Activated gamma-delta T cell (primary cell): ENCODE results near the gene GARRE1.
"Not testable (repeated sequence)": the region's sequence is repeated elsewhere in the genome, so short reads cannot be mapped to it uniquely, and the experiment has no call there.

ENCODE experiments used
- DNase-seq: peaks from one replicate; lab custom pipeline; 2025; lab: John Stamatoyannopoulos, UW
- total RNA-seq, 2 donors: gene quantifications; one replicate each; lab custom pipeline; 2026; lab: John Stamatoyannopoulos, UW

Gene GARRE1
- total RNA-seq, result 86.6 to 109 reads per million in 2 donors

- DNase-seq, result peak; percentile 74
Observed at GRCh38 chr19:34254046-34254697, at the start of gene GARRE1. Gene GARRE1, plus strand, starts transcription at chr19:34254554. Its CDS starts 45,920 bp downstream, at chr19:34300474.

GRCh38 chr19:34205324-34205723 lies 49.0 kb upstream of the GARRE1 start:
- DNase-seq, result not testable (repeated sequence)

DNA sequence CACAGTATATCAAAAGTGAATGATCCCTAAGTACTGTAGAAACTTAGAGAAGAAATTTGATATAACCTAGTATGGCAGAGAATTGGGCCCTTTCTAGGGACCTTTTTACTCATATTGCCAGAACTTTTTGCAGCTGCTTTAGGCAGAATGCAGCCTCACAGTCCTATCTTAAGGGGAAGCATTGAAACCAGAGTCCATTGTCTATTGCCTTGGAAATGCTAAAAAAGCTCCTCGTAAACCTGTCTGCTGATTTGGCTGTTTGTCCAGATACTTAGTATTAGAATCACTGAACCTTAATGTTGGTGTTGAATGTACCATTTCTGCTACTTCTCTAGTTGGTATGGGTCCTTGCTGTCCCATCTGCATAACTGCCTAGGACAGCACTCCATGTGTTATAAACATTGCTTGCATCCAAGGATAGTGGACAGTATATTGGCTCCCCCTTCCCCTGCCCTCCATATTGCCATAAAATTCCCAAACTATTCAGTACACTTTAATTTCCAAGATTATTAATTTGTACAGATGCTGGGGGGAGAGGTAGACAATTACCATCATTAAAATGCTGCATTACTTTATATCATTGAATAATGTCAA lies 46.0 kb upstream of the GARRE1 start:
- DNase-seq, result no peak

GRCh38 chr19:34209726-34210125 lies 44.6 kb upstream of the GARRE1 start:
- DNase-seq, result no peak

DNA sequence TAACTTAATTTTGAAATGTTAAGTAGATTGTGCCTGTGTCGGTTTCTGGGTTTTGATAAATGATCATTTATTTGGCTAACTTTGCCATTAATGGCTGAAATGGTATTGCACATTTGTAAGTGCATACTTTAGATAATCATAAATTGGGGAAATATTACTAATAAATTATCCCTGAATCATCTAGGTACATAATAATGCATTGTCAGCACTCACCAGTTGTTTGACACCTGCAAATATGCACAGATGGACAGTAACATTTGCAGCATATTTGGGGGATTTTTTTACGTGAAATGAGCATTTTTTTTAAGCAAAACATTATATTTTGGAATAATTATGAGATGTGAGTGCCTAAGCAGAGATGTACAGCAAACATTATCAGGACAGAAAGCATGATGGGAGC lies 41.1 kb upstream of the GARRE1 start:
- DNase-seq, result no peak

DNA sequence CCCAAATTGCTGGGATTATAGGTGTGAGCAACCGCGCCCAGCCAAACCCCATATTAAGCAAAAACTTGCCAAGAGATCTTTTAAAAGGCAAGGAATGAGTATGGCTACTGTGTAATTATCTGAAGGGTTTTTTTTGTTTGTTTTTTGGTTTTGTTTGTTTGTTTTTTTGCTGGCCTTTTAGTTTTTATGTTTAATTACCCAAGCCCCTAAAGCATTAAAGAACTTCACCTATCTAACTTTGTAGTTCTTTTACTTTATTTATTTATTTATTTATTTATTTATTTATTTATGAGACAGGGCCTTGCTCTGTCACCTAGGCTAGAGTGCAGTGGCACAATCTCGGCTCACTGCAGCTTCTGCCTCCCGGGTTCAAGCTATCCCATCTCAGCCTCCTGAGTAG lies 40.3 kb upstream of the GARRE1 start:
- no peak for DNase-seq

DNA sequence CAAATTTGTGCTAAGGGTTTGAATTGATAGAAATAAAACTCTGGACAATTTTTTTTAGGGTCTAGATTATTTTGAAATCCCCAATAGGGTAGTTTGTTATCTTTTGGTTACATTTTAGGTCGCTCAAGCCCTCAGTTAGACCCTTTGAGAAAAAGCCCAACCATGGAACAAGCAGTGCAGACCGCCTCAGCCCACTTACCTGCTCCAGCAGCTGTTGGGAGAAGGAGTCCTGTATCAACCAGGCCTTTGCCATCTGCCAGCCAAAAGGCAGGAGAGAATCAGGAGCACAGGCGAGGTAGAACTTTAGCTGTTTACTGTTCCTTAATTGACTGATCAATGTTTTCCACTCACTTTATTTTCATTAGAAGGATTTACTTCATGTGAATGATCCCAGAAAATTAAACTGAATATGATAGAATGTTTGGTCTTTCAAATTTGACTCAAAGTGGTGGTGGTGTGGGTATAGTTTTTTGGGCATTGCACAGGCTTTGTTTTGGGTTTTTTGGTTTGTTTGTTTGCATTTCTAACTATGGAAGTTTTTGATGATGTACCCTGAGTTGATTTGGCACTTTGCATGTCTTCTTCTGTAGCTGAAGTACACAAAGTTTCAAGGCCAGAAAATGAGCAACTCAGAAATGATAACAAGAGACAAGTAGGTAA lies 39.2 kb upstream of the GARRE1 start:
- no peak for DNase-seq

GRCh38 chr19:34215666-34216038 lies 38.7 kb upstream of the GARRE1 start:
- DNase-seq, result no peak

DNA sequence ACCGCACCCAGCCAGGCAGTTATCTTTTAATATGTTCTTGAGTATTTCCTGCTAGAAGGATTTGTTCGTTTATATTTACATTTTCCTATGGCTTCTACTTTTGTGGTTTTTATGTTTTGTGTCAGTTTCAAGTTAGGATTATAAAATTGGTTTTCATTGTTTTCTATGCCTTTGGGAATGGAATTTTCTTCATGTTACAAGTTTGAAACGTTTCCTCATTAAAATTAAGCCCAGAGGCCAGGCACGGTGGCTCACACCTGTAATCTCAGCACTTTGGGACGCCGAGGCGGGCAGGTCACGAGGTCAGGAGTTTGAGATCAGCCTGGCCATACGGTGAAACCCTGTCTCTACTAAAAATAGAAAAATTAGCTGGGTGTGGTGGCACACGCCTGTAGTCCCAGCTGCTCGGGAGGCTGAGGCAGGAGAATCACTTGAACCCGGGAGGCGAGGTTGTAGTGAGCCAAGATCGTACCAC lies 37.6 kb upstream of the GARRE1 start:
- not testable (repeated sequence) for DNase-seq

DNA sequence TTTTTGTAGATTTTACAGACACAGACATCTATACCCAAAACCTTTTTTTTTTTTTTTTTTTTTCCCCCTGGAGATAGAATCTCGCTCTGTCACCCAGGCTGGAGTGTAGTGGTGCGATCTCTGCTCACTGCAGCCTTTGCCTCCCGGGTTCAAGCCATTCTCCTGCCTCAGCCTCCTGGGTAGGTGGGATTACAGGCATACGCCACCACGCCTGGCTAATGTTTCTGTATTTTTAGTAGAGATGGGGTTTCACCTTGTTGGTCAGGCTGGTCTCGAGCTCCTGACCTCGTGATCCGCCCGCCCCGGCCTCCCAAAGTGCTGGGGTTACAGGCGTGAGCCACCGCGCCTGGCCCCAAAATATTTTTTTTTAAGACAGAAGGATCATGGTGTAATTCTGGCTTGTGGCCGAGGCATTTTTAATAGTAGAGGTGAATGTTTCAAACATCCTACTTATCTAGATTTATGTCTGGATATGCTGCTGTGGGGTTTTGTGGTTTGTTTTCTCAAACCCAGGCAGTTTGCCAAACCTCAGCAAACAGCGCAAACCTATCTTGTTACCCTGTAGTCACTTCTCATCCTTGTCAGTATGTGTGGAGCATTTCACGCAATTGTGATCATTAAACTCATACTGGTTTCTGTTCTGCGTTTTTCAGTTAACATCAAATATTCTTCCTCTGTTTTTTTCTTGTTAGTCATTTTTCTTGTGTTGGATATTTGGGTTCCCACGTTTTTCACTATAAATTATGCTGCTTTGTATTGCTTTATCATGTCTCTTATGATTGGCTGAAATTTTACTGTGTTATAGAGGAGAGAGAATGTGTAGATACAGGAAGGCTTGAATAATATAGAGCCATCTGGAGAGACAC lies 36.2 kb upstream of the GARRE1 start:
- DNase-seq, result peak; percentile 17

GRCh38 chr19:34218818-34219164 lies 35.6 kb upstream of the GARRE1 start:
- DNase-seq, result no peak

DNA sequence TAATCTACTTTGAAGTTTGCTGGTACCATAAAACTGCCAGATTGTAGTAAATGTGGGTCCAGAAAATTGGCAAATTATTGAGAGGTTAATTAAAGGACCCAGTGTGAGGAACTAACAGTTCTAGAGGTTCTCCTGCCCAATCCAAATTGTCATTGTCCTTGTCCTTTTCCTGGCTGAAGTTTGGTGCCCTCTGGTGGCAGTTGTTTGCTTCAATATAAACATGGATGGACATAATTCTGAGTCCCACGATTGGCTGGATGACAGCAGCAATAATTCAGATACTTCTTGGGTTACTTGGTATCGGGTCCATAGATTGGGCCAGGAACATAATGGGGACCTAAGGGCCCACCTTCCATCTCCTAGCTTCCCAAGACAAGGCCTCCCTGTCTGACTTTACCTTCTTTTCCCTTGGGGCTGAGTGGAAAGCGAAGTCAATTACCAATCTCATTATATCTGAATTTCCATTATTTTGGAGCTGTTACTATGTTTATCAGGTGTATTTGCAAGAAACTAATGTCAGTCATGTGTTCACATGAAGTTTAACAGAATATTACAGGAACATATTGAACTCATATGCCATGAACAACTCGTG lies 33.8 kb upstream of the GARRE1 start:
- DNase-seq, result no peak

GRCh38 chr19:34222386-34222785 lies 32.0 kb upstream of the GARRE1 start:
- no peak for DNase-seq

DNA sequence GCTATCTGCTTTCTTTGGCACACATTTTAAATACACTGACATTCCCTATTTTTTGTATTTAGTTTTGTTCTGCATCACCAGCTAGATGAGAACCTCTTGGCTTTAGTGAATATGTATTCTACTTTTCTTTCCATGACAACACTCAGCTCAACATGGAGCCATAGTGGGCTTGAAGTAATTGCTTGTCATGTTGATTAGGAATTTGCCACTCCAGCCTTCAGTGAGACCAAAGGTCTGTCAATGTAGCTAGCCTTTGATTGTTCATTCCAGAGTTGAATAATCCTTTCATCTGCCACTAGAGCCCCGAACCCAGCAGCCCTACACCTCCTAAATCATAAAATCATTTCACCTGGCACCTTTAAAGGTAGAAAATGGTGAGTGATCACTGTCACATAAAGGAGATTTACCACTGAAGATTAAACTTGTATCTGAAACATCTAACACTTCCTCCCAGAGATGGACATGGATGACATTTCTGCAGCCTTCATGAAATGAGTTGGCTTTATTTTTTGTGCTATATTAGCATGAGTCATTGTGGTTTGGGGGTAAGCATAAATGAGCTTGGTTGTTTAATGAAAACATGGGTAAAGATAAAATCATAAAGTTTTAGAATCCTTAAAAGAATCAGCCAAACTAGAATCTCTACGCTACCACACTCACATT lies 29.2 kb upstream of the GARRE1 start:
- DNase-seq, result no peak

GRCh38 chr19:34225659-34226015 lies 28.7 kb upstream of the GARRE1 start:
- DNase-seq, result no peak

DNA sequence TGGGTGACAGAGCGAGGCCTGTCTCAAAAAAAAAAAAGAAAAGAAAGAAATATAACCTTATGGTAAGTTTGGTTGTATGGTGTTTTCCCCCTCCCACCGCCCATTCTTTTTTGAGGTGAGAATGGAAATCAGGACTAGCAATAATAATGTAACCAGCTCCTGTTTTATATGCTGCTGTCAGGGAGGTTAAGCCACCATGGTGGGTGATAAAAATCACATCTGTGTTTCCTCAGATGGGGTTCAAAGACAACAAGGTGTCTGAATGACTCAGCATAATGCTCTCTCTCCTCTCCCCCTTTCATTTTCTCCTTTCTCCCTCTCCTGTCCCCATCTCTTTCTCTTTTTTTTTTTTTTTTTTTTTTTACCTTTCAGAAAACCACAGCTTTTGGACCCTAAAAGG lies 28.3 kb upstream of the GARRE1 start:
- no peak for DNase-seq

DNA sequence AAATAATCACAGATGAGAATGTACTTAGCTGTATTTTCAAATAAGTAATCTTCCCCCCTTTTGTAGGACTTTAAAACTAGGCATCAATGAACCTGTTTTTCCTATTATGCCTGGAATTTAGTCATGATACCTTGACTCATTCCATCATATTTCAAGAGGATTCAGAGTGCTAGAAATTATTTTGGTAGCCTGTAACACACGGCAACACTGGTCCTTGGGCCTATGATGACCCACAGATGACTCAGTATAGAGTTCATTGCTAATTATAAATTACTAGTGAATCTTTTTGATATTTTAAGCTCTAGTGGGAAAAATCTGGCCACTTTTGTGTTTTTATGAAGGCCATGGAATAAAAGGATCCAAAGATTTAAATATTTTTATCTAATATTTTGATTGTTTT lies 26.0 kb upstream of the GARRE1 start:
- no peak for DNase-seq

GRCh38 chr19:34228762-34229161 lies 25.6 kb upstream of the GARRE1 start:
- DNase-seq, result no peak

GRCh38 chr19:34229721-34230120 lies 24.6 kb upstream of the GARRE1 start:
- no peak for DNase-seq

DNA sequence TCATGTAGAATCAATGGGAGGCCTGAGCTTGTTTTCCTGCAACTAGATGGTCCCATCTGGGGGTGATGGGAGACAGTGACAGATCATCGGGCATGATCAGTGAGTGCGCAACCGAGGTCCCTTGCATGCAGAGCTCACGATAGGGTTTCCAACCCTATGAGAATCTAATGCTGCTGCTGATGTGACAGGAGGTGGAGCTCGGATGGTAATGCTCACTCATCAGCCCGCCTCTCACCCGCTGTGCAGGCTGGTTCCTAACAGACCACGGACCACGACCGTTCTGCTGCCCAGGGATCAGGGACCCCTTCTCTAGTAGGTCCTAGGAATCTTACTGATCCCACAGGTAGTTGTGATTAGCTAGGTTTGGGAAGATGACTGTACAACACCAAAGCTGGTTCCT lies 23.5 kb upstream of the GARRE1 start:
- DNase-seq, result no peak

GRCh38 chr19:34231439-34231838 lies 22.9 kb upstream of the GARRE1 start:
- DNase-seq, result no peak
